Sigmoid colon (tissue), 7 donors: Measurements from ENCODE around the gene NOL4L. TPM values are rescaled to one million over a fixed set of nuclear protein-coding genes. Genes with fewer than 3 reads are reported as not detected.
"Not testable (repeated sequence)": the region's sequence is repeated elsewhere in the genome, so short reads cannot be mapped to it uniquely, and the experiment has no call there.

Source experiments
- DNase-seq: peaks from one replicate; pipeline ENCODE4 v3.0.0-alpha.2; 2019
- H3K27ac ChIP-seq, 4 donors: fragments of 200-600 bp; sonication (generic); one replicate each; pipeline ENCODE4 v1.5.1; 2016 to 2019; ENCODE audit warnings: mild to moderate bottlenecking in 1 of 4
- H3K27me3 ChIP-seq, 3 donors: fragments of 200-600 bp; sonication (generic); one replicate each; pipeline ENCODE4 v1.5.1; 2019; ENCODE audit warnings: mild to moderate bottlenecking in 1 of 3
- H3K36me3 ChIP-seq, 4 donors: fragments of 200-600 bp; sonication (generic); one replicate each; pipeline ENCODE4 v1.5.1; 2016 to 2019
- H3K4me1 ChIP-seq, 4 donors: fragments of 200-600 bp; sonication (generic); one replicate each; pipeline ENCODE4 v1.5.1; 2017 to 2019
- H3K4me3 ChIP-seq, 4 donors: fragments of 200-600 bp; sonication (generic); one replicate each; pipeline ENCODE4 v1.5.1; 2017 to 2019; ENCODE audit warnings: mild to moderate bottlenecking in 2 of 4, moderate library complexity in 1 of 4
- H3K9me3 ChIP-seq, 4 donors: fragments of 200-600 bp in 3 of 4; sonication (generic) in 3 of 4; one replicate each; pipeline versions ENCODE4 v1.5.1 to v1.6.1; 2013 to 2019
- EP300 ChIP-seq, 4 donors: sonication (generic); formaldehyde crosslinking; IDR thresholded peaks; one replicate each; pipeline ENCODE4 v1.6.1; 2017; ENCODE audit warnings: antibody characterized with exemption in 4 of 4
- POLR2A ChIP-seq, 2 donors: fragments of 450-650 bp; IDR thresholded peaks; one replicate each; pipeline ENCODE4 v1.6.1; 2016; ENCODE audit warnings: antibody characterized with exemption in 2 of 2, mild to moderate bottlenecking in 2 of 2, moderate library complexity in 2 of 2
- POLR2AphosphoS5 ChIP-seq, 4 donors: sonication (generic); formaldehyde crosslinking; IDR thresholded peaks; one replicate each; pipeline ENCODE4 v1.6.1; 2017; ENCODE audit warnings: antibody characterized with exemption in 4 of 4
- WGBS, 2 donors: extraction: QIAGEN DNeasy Blood & Tissue Kit; methylation state at CpG; one replicate each; pipeline ENCODE4 v1.1.7; 2013; 5-methylcytosine and 5-hydroxymethylcytosine counted together
- intact Hi-C: fragments of 100-400 bp; cut with DNase I; formaldehyde crosslinking; loops from one replicate; pipeline ENCODE4 v1.15.1; 2023
- polyA plus RNA-seq, 3 donors: library from polyadenylated mRNA; stranded (reverse); fragments of 200-250 nt; gene quantifications; one replicate each; pipeline ENCODE4 v1.2.3, GENCODE V29; 2013
- total RNA-seq, 4 donors: library from RNA; depleted of rRNA; stranded (reverse); fragments of >200 nt; gene quantifications; one replicate each; pipeline ENCODE4 v1.1.0, GENCODE V29; 2016
- TF ChIP-seq, protein P1 (sequence below), 4 experiments: fragments of 450-650 bp in 3 of 4; fragments of 200-600 bp in 1 of 4; IDR thresholded peaks; one replicate each; pipeline ENCODE4 v1.5.1; 2016 to 2019; ENCODE audit warnings: antibody characterized with exemption in 4 of 4, mild to moderate bottlenecking in 3 of 4, moderate library complexity in 2 of 4
- donor health status: healthy with polysubstance abuse.
- donor health status: Bipolar disorder and iron deficiency.
- donor health status: healthy.

The NOL4L gene
- total and polyA plus RNA-seq, 7 donors = 9.2 to 34.7 (median 16.8) TPM

DNA sequence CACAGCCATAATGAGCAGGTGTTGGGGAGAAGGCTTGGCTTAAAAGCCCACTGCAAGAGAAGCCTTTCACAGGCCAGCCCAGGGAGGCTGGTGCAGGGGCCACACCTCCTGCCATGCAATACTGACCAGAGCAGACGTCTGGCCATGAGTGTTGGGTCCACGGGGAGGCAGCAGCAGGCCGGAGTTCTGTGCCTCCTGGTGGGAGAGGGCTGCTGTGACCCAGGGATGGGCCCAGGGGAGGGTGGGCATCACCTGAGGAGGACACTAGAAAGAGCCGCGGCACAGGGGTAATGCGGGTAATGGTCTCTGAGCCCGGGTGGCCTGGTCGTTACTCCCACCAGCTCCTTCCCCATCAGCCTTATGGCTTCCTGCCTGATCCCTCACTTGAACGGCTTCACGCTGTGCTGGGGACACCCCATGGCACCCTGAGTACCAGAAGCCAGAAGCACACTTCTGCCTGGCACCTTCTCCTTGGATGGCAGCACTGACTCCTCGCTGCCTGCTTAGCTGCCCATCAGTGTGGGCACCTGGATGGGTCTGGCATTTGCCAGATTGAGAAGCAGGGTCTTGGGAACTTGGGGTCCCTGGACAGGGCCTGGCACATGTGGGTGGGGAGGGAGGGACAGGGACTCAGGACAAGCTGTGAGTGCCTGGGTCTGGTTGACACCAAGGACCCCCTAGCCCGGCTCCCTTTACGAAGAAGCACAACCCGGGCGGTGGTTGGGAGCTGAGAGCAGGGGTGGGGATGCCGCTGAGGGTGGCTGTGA is 118.2 kb downstream of the NOL4L start:
- Histone ChIP-seq H3K36me3 (no peaks in the 10 kb centered on the region), H3K4me3 (no peak overlapping the region), H3K9me3 (no peaks in the 10 kb centered on the region), H3K27me3 (no peaks in the 10 kb centered on the region), H3K4me1 (peaks cover 0 to 99% (median 97%) of the 10 kb centered on the region in 4 donors), H3K27ac (peak overlapping the region; percentile 81 to 97 (median 92))
- intact Hi-C loops = no loop called here
- TF ChIP-seq POLR2AphosphoS5 (IDR thresholded peaks at IDR 0.05) = no peak
- TF ChIP-seq, protein P1, sequence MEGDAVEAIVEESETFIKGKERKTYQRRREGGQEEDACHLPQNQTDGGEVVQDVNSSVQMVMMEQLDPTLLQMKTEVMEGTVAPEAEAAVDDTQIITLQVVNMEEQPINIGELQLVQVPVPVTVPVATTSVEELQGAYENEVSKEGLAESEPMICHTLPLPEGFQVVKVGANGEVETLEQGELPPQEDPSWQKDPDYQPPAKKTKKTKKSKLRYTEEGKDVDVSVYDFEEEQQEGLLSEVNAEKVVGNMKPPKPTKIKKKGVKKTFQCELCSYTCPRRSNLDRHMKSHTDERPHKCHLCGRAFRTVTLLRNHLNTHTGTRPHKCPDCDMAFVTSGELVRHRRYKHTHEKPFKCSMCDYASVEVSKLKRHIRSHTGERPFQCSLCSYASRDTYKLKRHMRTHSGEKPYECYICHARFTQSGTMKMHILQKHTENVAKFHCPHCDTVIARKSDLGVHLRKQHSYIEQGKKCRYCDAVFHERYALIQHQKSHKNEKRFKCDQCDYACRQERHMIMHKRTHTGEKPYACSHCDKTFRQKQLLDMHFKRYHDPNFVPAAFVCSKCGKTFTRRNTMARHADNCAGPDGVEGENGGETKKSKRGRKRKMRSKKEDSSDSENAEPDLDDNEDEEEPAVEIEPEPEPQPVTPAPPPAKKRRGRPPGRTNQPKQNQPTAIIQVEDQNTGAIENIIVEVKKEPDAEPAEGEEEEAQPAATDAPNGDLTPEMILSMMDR (IDR thresholded peaks at IDR 0.05) = peak in 1 of 4 experiments; percentile 34
- DNase-seq = no peak
- 64 to 84% methylated on average over 16 of the region's 16 CpGs for WGBS, 2 donors

DNA sequence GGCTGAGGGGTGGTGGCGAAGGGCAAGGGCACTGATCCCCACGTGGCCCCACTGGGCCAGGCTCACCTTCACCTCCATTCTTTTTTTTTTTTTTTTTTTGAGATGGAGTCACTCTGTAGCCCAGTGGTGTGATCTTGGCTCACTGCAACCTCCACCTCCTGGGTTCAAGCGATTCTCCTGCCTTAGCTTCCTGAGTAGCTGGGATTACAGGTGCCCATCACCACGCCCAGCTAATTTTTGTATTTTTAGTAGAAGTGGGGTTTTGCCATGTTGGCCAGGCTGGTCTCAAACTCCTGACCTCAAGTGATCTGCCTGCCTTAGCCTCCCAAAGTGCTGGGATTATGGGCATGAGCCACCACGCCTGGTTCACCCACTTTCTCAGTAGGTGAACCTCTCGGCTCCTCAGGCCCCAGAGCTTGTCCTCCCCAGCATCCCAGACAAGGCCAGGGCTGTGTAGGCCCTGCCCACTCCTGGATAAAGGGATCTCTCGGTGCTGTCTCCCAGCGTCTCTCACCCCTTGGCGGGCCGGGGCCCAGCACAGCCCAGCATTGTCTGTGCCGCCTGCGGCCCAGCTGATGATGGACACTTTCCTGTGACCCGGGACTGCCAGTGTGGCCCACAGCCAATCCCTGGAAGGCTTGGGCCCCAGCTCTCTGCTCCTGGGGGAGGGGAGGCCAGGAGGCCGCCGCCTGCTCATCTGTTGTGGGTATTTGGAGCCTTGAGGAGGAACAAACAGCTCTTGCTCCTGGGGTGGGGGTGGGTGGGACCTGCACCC is 119.0 kb downstream of the NOL4L start:
- H3K9me3 ChIP-seq, H3K4me3 ChIP-seq, H3K36me3 ChIP-seq, H3K27me3 ChIP-seq, DNase-seq: not testable (repeated sequence)
- 57 to 78% methylated on average over 15 of the region's 15 CpGs for WGBS, 2 donors
- H3K27ac ChIP-seq = peak overlapping the region; percentile 81 to 97 (median 92)
- intact Hi-C loops = loop anchor here (2.0 kb wide), 1 partner anchor 17 kb away; no protein-coding TSS in a partner anchor
- peaks cover 0 to 96% (median 94%) of the 10 kb centered on the region in 4 donors for H3K4me1 ChIP-seq

DNA sequence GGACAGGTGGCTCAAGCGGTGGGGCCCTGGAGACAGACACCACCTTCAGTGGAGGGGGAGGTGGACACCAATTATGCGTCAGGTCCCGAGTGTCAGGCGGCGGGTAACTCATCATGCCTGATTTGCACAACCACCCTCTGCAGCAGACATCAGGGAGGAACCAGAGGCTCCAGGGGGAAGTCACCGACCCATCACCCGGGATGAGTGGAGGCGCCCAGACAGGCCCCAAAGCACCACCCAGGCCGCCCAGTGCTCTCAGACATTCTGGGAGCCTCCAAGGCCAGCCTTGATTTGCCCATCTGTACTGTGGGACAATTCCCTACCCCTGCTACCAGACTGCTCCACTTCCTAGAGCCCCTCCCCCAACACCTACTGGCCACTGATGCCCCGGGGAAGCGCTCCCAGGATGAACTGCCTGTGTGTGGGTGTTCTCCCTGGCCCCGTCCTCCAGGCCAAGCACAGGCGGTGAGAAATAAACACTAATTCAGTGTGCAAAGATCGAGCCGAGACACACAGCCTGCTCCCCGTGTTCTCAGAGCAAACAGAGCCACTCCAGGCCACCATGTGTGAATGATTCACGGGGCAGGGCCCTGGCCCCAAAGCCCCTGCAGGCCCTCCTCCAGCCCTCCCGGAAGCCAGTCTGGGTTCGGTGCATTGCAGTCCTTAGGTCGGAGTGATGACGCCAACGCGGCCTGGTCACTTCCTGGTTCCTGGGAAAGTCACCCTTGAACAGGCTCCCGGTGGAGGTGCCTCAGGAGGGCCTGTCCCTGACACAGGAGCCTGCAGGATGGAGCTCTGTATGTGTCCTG is 119.8 kb downstream of the NOL4L start:
- Histone ChIP-seq H3K4me3 (no peak overlapping the region), H3K27me3 (no peaks in the 10 kb centered on the region), H3K36me3 (no peaks in the 10 kb centered on the region), H3K4me1 (peaks cover 0 to 89% (median 86%) of the 10 kb centered on the region in 4 donors), H3K27ac (peak overlapping the region; percentile 81 to 97 (median 92)), H3K9me3 (no peaks in the 10 kb centered on the region)
- DNase-seq = peak; percentile 92
- intact Hi-C loops = loop anchor here (2.0 kb wide), 1 partner anchor 18 kb away; no protein-coding TSS in a partner anchor
- WGBS, 2 donors = 32 to 64% methylated on average over 24 of the region's 24 CpGs
- TF ChIP-seq, protein P1 (IDR thresholded peaks at IDR 0.05) = no peak
- TF ChIP-seq POLR2AphosphoS5 (IDR thresholded peaks at IDR 0.05) = peak in 2 of 4 donors; percentile 32 to 46
- peak in 1 of 4 donors; percentile 37 for TF ChIP-seq EP300 (IDR thresholded peaks at IDR 0.05)

DNA sequence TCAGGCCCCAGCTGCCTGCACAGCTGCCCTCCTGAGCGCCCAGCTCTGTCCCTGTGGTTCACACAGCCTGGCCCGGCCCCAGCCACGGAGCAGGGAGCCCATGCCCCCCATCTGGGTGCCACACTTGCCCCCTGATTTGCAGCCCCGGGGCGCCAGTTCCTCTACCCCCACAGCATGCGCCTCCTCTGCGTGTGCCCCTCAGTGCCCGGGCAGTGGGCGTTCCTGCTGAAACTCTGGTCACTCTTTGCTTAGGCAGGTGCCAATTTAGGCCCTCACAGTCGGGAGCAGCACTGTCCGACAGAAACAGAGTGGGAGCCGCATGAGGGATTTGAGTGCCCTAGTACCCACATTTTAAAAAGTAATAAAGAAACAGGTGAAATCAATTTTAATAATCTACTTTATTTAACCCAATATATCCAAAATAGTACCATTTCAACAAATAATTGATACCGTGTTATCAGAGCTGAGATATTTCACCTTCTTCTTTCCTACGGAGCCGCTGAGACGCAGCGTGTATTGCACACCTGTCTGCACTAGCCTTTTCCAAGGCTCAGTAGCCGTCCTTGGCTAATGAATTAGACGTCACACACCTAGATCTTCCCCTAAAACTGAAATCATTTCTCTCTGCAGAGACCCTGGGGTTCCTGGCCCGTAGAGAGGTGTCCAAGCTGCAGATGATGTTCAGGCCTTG is 120.6 kb downstream of the NOL4L start:
- Histone ChIP-seq H3K27me3 (no peaks in the 10 kb centered on the region), H3K27ac (peak overlapping the region; percentile 81 to 97 (median 92)), H3K36me3 (no peaks in the 10 kb centered on the region), H3K4me1 (peaks cover 0 to 82% (median 80%) of the 10 kb centered on the region in 4 donors), H3K4me3 (no peak overlapping the region), H3K9me3 (no peaks in the 10 kb centered on the region)
- no peak for DNase-seq
- WGBS, 2 donors = 49 to 80% methylated on average over 20 of the region's 20 CpGs
- intact Hi-C loops = loop anchor here (2.0 to 5.0 kb wide), 2 partner anchors 18 to 107 kb away; partner anchors contain the start of gene ASXL1
- TF ChIP-seq POLR2A (IDR thresholded peaks at IDR 0.05) = no peak
- no peak for TF ChIP-seq POLR2AphosphoS5 (IDR thresholded peaks at IDR 0.05)
- no peak for TF ChIP-seq EP300 (IDR thresholded peaks at IDR 0.05)
- TF ChIP-seq, protein P1 (IDR thresholded peaks at IDR 0.05) = no peak
